MM.1S (cell line): ENCODE data around the gene ANKRD13B.

ENCODE experiments used
- DNase-seq: peaks from one replicate; pipeline ENCODE4 v3.0.0-alpha.2; 2015
- H2AFZ ChIP-seq: fragments of 300-600 bp; sonication (generic); 2 replicates; pipeline ENCODE4 v1.6.0; 2016; ENCODE audit warnings: antibody characterized with exemption, low read length
- H3F3A ChIP-seq: fragments of 300-600 bp; sonication (generic); 2 replicates; pipeline ENCODE4 v1.6.1; 2016; ENCODE audit warnings: mild to moderate bottlenecking, antibody characterized with exemption, low read length, moderate library complexity, mixed read lengths; ENCODE audit not compliant: insufficient read depth
- H3K27ac ChIP-seq: fragments of 300-600 bp; sonication (generic); 2 replicates; pipeline ENCODE4 v1.5.1; 2016; ENCODE audit warnings: mild to moderate bottlenecking, low read length
- H3K27me3 ChIP-seq: fragments of 300-600 bp; sonication (generic); replicated peaks from 2 replicates; pipeline ENCODE4 v1.6.0; 2016; ENCODE audit warnings: low read length; ENCODE audit not compliant: insufficient read depth
- H3K36me3 ChIP-seq: fragments of 300-600 bp; sonication (generic); replicated peaks from 2 replicates; pipeline ENCODE4 v1.6.1; 2016; ENCODE audit warnings: mild to moderate bottlenecking, low read length, mixed read lengths; ENCODE audit not compliant: insufficient read depth
- H3K4me1 ChIP-seq: fragments of 300-600 bp; sonication (generic); 2 replicates; pipeline ENCODE4 v1.6.1; 2016; ENCODE audit warnings: low read length, mixed read lengths
- H3K4me2 ChIP-seq: fragments of 300-600 bp; sonication (generic); 2 replicates; pipeline ENCODE4 v1.6.0; 2016; ENCODE audit warnings: low read depth, low read length
- H3K4me3 ChIP-seq: fragments of 300-600 bp; sonication (generic); 2 replicates; pipeline ENCODE4 v1.5.1; 2016; ENCODE audit warnings: low read length, mixed read lengths
- H3K79me2 ChIP-seq: fragments of 300-600 bp; sonication (generic); 2 replicates; pipeline ENCODE4 v1.6.1; 2016; ENCODE audit warnings: mixed run types, low read length, mixed read lengths
- H3K9ac ChIP-seq: fragments of 300-600 bp; sonication (generic); 2 replicates; pipeline ENCODE4 v1.6.1; 2016; ENCODE audit warnings: low read length, mixed read lengths
- H3K9me2 ChIP-seq: fragments of 300-600 bp; sonication (generic); replicated peaks from 2 replicates; pipeline ENCODE4 v1.6.1; 2016; ENCODE audit warnings: mild to moderate bottlenecking, low read length, mixed read lengths; ENCODE audit not compliant: insufficient read depth
- H3K9me3 ChIP-seq: fragments of 300-600 bp; sonication (generic); replicated peaks from 2 replicates; pipeline ENCODE4 v1.6.1; 2016; ENCODE audit warnings: mild to moderate bottlenecking, low read length, mixed read lengths; ENCODE audit not compliant: insufficient read depth
- H4K20me1 ChIP-seq: fragments of 300-600 bp; sonication (generic); 2 replicates; pipeline ENCODE4 v1.6.1; 2016; ENCODE audit warnings: mild to moderate bottlenecking, low read length, moderate library complexity, mixed read lengths; ENCODE audit not compliant: insufficient read depth
- CTCF ChIP-seq: fragments of 300-600 bp; sonication (generic); IDR thresholded peaks from 2 replicates; pipeline ENCODE4 v1.5.1; 2016; ENCODE audit warnings: antibody characterized with exemption, low read length, mixed read lengths
- EZH2 ChIP-seq: fragments of 300-600 bp; sonication (generic); optimal IDR thresholded peaks from 2 replicates; pipeline ENCODE3; 2017; ENCODE audit warnings: low read depth, mild to moderate bottlenecking, antibody characterized with exemption, low read length, mixed read lengths
- EZH2phosphoT487 ChIP-seq: fragments of 300-600 bp; sonication (generic); IDR thresholded peaks from 2 replicates; pipeline ENCODE4 v1.6.1; 2018; ENCODE audit warnings: antibody characterized with exemption, low read length

Gene ANKRD13B

GRCh38 chr17:29563816-29564215 is 29.1 kb upstream of the ANKRD13B start:
- H3K9me3 ChIP-seq, result no peaks in the 10 kb centered on the region
- no peak overlapping the region for H3K27ac ChIP-seq
- H2AFZ ChIP-seq, result no peak overlapping the region
- no peak overlapping the region for H3K4me3 ChIP-seq
- TF ChIP-seq EZH2, result no peak
- no peak for TF ChIP-seq CTCF
- TF ChIP-seq EZH2phosphoT487, result no peak
- no peaks in the 10 kb centered on the region for H3K9me2 ChIP-seq
- H3K4me1 ChIP-seq, result peaks cover 15% of the 10 kb centered on the region
- H3K79me2 ChIP-seq, result peaks cover 14% of the 10 kb centered on the region
- H3F3A ChIP-seq, result peaks cover 40% of the 10 kb centered on the region
- no peaks in the 10 kb centered on the region for H4K20me1 ChIP-seq
- H3K4me2 ChIP-seq, result no peak overlapping the region
- no peaks in the 10 kb centered on the region for H3K27me3 ChIP-seq
- H3K36me3 ChIP-seq, result no peaks in the 10 kb centered on the region
- DNase-seq, result peak; percentile 18
- no peak overlapping the region for H3K9ac ChIP-seq

GRCh38 chr17:29565643-29566472 is 27.1 kb upstream of the ANKRD13B start:
- H3K9me2 ChIP-seq, result no peaks in the 10 kb centered on the region
- no peaks in the 10 kb centered on the region for H3K27me3 ChIP-seq
- H3K9ac ChIP-seq, result peak overlapping the region; percentile 72
- H3K4me3 ChIP-seq, result peak overlapping the region; percentile 70
- peak overlapping the region; percentile 75 for H2AFZ ChIP-seq
- H3K4me2 ChIP-seq, result peak overlapping the region; percentile 86
- no peaks in the 10 kb centered on the region for H3K9me3 ChIP-seq
- H3K4me1 ChIP-seq, result peaks cover 11% of the 10 kb centered on the region
- peaks cover 14% of the 10 kb centered on the region for H3K79me2 ChIP-seq
- H4K20me1 ChIP-seq, result no peaks in the 10 kb centered on the region
- DNase-seq, result peak; percentile 76
- peaks cover 36% of the 10 kb centered on the region for H3F3A ChIP-seq
- H3K36me3 ChIP-seq, result no peaks in the 10 kb centered on the region
- peak; percentile 28 for TF ChIP-seq CTCF
- no peak for TF ChIP-seq EZH2phosphoT487
- H3K27ac ChIP-seq, result peak overlapping the region; percentile 71; the same call in 1 of the 2 replicates

DNA sequence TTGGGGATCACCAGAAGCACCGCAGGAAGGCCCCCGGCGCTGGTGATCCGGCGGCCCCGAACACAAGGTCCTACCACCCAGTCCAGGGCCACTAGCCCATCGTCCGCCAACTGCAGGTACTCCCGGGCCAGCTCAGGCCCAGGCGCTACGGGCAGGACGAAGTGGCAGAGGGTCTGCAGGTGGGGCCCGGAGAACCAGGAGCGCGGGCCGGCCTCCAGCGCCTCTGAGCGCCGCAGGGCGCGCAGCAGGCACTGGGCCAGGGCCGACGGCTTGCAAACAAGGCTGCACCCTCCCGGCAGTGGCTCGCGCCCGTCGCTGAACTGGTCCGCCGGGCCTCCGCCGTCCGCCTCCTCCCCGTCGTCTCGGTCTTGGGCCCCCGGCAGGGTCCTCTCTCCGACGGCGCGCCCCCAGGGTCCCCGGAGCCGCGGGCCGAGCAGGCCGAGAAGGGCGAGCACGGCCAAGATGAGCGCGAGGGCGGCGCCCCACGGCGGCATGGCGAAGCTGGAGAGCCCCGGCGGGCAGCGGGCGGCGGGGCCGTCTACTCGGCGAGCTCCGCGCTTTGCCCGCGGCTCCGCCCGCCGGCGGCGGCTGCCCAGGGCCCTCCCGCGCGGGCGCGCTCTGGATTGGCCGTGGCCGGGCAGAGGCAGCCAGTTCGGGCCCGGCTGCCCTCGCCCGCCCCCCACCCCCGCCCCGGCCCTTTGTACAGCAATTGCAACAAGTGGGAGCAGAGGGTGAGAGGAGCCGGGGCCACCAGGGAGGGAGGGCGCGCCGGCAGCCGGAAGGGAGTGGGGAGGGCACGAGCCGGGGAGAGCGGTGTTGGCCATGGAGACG is 26.2 kb upstream of the ANKRD13B start, which contains the start of gene ABHD15:
Gene ABHD15 (minus strand): TSS at position 565 of the 831 bp plus-strand sequence. CDS start 71 bp downstream, at position 494.
- Histone ChIP-seq H3K9me3 (no peaks in the 10 kb centered on the region), H3K36me3 (no peaks in the 10 kb centered on the region), H3F3A (peaks cover 34% of the 10 kb centered on the region), H3K9me2 (no peaks in the 10 kb centered on the region), H3K79me2 (peaks cover 14% of the 10 kb centered on the region), H4K20me1 (no peaks in the 10 kb centered on the region), H3K4me2 (peak within 1 kb of the TSS; percentile 99), H3K27me3 (no peaks in the 10 kb centered on the region), H2AFZ (peak within 1 kb of the TSS; percentile 82), H3K4me3 (peak within 1 kb of the TSS; percentile 77), H3K27ac (peak within 1 kb of the TSS; percentile 75; the same call in 1 of the 2 replicates), H3K9ac (peak within 1 kb of the TSS; percentile 72), H3K4me1 (peaks cover 11% of the 10 kb centered on the region)
- peak; percentile 75 for DNase-seq
- no peak for TF ChIP-seq EZH2phosphoT487
- TF ChIP-seq CTCF, result no peak
- TF ChIP-seq EZH2, result no peak
